Measurements from ENCODE around the gene OBSCN. TPM values are rescaled to one million over a fixed set of nuclear protein-coding genes. Genes with fewer than 3 reads are reported as not detected.

Gene OBSCN
- total and polyA plus RNA-seq, 2 donors (not counting 1 experiment from before 2014, with no cell fraction given), result 10.0 to 63.9 TPM

GRCh38 chr1:228309326-228310067 is 101.7 kb downstream of the OBSCN start:
- ATAC-seq (ENCODE audit: low read depth), result no peak
- H3K4me1 Mint-ChIP-seq, result no peaks in the 10 kb centered on the region
- no peaks in the 10 kb centered on the region for H3K9me3 Mint-ChIP-seq (ENCODE audit: insufficient read depth)
- no peak overlapping the region for H3K4me3 Mint-ChIP-seq
- DNase-seq, result no peak
- no peaks in the 10 kb centered on the region for H3K27me3 Mint-ChIP-seq
- Histone ChIP-seq H3K27ac (ENCODE audit: low read length in 2 of 2) (no peak overlapping the region), H3K79me2 (ENCODE audit: control insufficient read depth, insufficient read depth, low read length) (no peaks in the 10 kb centered on the region), H3K4me1 (ENCODE audit: control insufficient read depth in 2 of 2, insufficient read depth in 2 of 2, low read length in 2 of 2) (no peaks in the 10 kb centered on the region), H4K20me1 (ENCODE audit: control insufficient read depth, insufficient read depth, low read length, poor library complexity, severe bottlenecking) (no peaks in the 10 kb centered on the region), H3K4me2 (replicated peaks; ENCODE audit: low read depth, low read length, poor library complexity, severe bottlenecking) (no peak overlapping the region), H2AFZ (ENCODE audit: insufficient read depth, low read depth, low read length, poor library complexity, severe bottlenecking) (no peak overlapping the region), H3K27me3 (replicated peaks in 1 of 4; ENCODE audit: control extremely low read depth in 1 of 4, control insufficient read depth in 3 of 4, insufficient read depth in 4 of 4, low read length in 3 of 4) (no peaks in the 10 kb centered on the region), H3K9me3 (ENCODE audit: control extremely low read depth in 1 of 3, control insufficient read depth in 2 of 3, insufficient read depth in 1 of 3, low read length in 2 of 3) (peaks cover 0 to 55% (median 14%) of the 10 kb centered on the region in 3 donors), H3K9ac (ENCODE audit: low read length) (no peak overlapping the region), H3K4me3 (ENCODE audit: control extremely low read depth in 1 of 5, extremely low read depth in 1 of 5, insufficient read depth in 1 of 5, low read depth in 2 of 5, low read length in 4 of 5) (no peak overlapping the region), H3K36me3 (replicated peaks in 1 of 2; ENCODE audit: control extremely low read depth in 1 of 2, control insufficient read depth in 1 of 2, extremely low read depth in 1 of 2, insufficient read depth in 2 of 2, low read length in 1 of 2) (no peaks in the 10 kb centered on the region)
- TF ChIP-seq, protein P1, sequence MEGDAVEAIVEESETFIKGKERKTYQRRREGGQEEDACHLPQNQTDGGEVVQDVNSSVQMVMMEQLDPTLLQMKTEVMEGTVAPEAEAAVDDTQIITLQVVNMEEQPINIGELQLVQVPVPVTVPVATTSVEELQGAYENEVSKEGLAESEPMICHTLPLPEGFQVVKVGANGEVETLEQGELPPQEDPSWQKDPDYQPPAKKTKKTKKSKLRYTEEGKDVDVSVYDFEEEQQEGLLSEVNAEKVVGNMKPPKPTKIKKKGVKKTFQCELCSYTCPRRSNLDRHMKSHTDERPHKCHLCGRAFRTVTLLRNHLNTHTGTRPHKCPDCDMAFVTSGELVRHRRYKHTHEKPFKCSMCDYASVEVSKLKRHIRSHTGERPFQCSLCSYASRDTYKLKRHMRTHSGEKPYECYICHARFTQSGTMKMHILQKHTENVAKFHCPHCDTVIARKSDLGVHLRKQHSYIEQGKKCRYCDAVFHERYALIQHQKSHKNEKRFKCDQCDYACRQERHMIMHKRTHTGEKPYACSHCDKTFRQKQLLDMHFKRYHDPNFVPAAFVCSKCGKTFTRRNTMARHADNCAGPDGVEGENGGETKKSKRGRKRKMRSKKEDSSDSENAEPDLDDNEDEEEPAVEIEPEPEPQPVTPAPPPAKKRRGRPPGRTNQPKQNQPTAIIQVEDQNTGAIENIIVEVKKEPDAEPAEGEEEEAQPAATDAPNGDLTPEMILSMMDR (IDR thresholded peaks at IDR 0.05), result no peak
- no peak for TF ChIP-seq EZH2 (IDR thresholded peaks at IDR 0.05; ENCODE audit: borderline replicate concordance, insufficient read depth, low read depth, low read length, poor library complexity, severe bottlenecking)
- H3K27ac Mint-ChIP-seq, result no peak overlapping the region
- POLR2A ChIA-PET, result no interaction called here
- 83% methylated on average over 6 of the region's 8 CpGs for WGBS (ENCODE audit: insufficient coverage)
- intact Hi-C loops (cut with micrococcal nuclease), result no loop called here
- CTCF ChIA-PET, result no interaction called here

DNA sequence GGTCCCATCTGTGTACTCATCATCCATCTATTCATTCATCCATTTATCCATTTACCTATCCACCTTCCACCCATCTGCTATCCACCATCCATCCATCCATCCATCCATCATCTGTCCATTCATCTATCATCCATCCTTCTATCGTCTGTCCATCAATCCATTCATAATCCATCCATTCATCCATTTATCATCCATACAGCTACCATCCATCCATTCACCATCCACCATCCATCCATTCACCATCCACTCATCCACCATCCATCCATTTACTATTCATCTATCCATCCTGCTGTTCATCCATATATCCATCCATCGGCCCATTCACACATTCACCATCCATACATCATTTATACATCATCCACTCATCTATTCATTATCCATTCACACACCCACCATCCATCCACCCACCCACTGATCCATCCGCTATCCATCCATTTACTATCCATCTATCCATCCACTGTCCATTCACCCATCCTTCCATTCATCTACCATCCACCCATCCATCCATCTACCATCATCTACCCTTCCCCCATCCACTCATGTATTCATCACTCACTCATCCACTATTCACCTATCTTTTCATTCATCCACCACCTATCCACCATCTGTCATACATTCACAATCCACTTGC is 102.4 kb downstream of the OBSCN start:
- Histone ChIP-seq H3K4me2 (replicated peaks; ENCODE audit: low read depth, low read length, poor library complexity, severe bottlenecking) (no peak overlapping the region), H3K9me3 (ENCODE audit: control extremely low read depth in 1 of 3, control insufficient read depth in 2 of 3, insufficient read depth in 1 of 3, low read length in 2 of 3) (peaks cover 0 to 62% (median 14%) of the 10 kb centered on the region in 3 donors), H4K20me1 (ENCODE audit: control insufficient read depth, insufficient read depth, low read length, poor library complexity, severe bottlenecking) (no peaks in the 10 kb centered on the region), H3K36me3 (replicated peaks in 1 of 2; ENCODE audit: control extremely low read depth in 1 of 2, control insufficient read depth in 1 of 2, extremely low read depth in 1 of 2, insufficient read depth in 2 of 2, low read length in 1 of 2) (no peaks in the 10 kb centered on the region), H3K79me2 (ENCODE audit: control insufficient read depth, insufficient read depth, low read length) (no peaks in the 10 kb centered on the region), H3K27me3 (replicated peaks in 1 of 4; ENCODE audit: control extremely low read depth in 1 of 4, control insufficient read depth in 3 of 4, insufficient read depth in 4 of 4, low read length in 3 of 4) (no peaks in the 10 kb centered on the region), H3K9ac (ENCODE audit: low read length) (no peak overlapping the region), H2AFZ (ENCODE audit: insufficient read depth, low read depth, low read length, poor library complexity, severe bottlenecking) (no peak overlapping the region), H3K4me1 (ENCODE audit: control insufficient read depth in 2 of 2, insufficient read depth in 2 of 2, low read length in 2 of 2) (no peaks in the 10 kb centered on the region), H3K4me3 (ENCODE audit: control extremely low read depth in 1 of 5, extremely low read depth in 1 of 5, insufficient read depth in 1 of 5, low read depth in 2 of 5, low read length in 4 of 5) (no peak overlapping the region), H3K27ac (ENCODE audit: low read length in 2 of 2) (no peak overlapping the region)
- H3K9me3 Mint-ChIP-seq (ENCODE audit: insufficient read depth), result no peaks in the 10 kb centered on the region
- WGBS (ENCODE audit: insufficient coverage), result 98% methylated on average over 3 of the region's 3 CpGs
- CTCF ChIA-PET, result no interaction called here
- POLR2A ChIA-PET, result no interaction called here
- intact Hi-C loops (cut with micrococcal nuclease), result no loop called here
- TF ChIP-seq EZH2 (IDR thresholded peaks at IDR 0.05; ENCODE audit: borderline replicate concordance, insufficient read depth, low read depth, low read length, poor library complexity, severe bottlenecking), result no peak
- no peaks in the 10 kb centered on the region for H3K27me3 Mint-ChIP-seq
- H3K4me3 Mint-ChIP-seq, result no peak overlapping the region
- no peak for ATAC-seq (ENCODE audit: low read depth)
- no peak overlapping the region for H3K27ac Mint-ChIP-seq
- H3K4me1 Mint-ChIP-seq, result no peaks in the 10 kb centered on the region
- DNase-seq, result no peak
